HepG2 (cell line): ENCODE results near the gene LRRIQ4. TPM values are rescaled to one million over a fixed set of nuclear protein-coding genes. Genes with fewer than 3 reads are reported as not detected.

ENCODE experiments used
- AGO1 ChIP-seq: fragments of 200-400 bp; formaldehyde crosslinking; IDR thresholded peaks from 2 replicates; pipeline ENCODE4 v1.6.1; 2017; ENCODE audit warnings: mild to moderate bottlenecking, low read depth, low read length, moderate library complexity; ENCODE audit not compliant: poor library complexity, severe bottlenecking
- EHMT2 ChIP-seq: fragments of 200-600 bp; sonication (generic); IDR thresholded peaks from 2 replicates; pipeline ENCODE4 v1.7.0; 2017; ENCODE audit warnings: antibody characterized with exemption, low read depth, low read length, borderline replicate concordance
- FIP1L1 ChIP-seq: fragments of 200-400 bp; formaldehyde crosslinking; IDR thresholded peaks from 2 replicates; pipeline ENCODE4 v1.6.1; 2018; ENCODE audit warnings: low read depth, mild to moderate bottlenecking, low read length, moderate library complexity, borderline replicate concordance; ENCODE audit not compliant: insufficient read depth
- FOXO1 ChIP-seq: sonication (generic); formaldehyde crosslinking; IDR thresholded peaks from 2 replicates; pipeline ENCODE4 v1.4.0; 2020; ENCODE audit warnings: missing genetic modification reagents
- KLF11 ChIP-seq: IDR thresholded peaks from 2 replicates; pipeline ENCODE4 v1.6.1; 2016; ENCODE audit warnings: missing compliant biosample characterization
- MBD4 ChIP-seq: IDR thresholded peaks from 2 replicates; pipeline ENCODE4 v1.6.1; 2012; ENCODE audit warnings: low read length, inconsistent platforms, borderline replicate concordance
- MED13 ChIP-seq: sonication (generic); formaldehyde crosslinking; IDR thresholded peaks from 2 replicates; pipeline ENCODE4 v1.5.0; 2020; ENCODE audit warnings: missing genetic modification reagents
- NFIC ChIP-seq: IDR thresholded peaks from 2 replicates; pipeline ENCODE4 v1.6.1; 2012; ENCODE audit warnings: mild to moderate bottlenecking, low read length, inconsistent platforms
- NPAS2 ChIP-seq: sonication (generic); formaldehyde crosslinking; IDR thresholded peaks from 2 replicates; pipeline ENCODE4 v1.8.0; 2022; ENCODE audit warnings: mild to moderate bottlenecking, missing genetic modification reagents, borderline replicate concordance
- PHF20 ChIP-seq: sonication (generic); formaldehyde crosslinking; IDR thresholded peaks from 2 replicates; pipeline ENCODE4 v1.5.0; 2020; ENCODE audit warnings: mild to moderate bottlenecking, missing genetic modification reagents
- RAD51 ChIP-seq: fragments of 450-650 bp; IDR thresholded peaks from 2 replicates; pipeline ENCODE4 v1.6.1; 2016; ENCODE audit warnings: borderline replicate concordance
- RBM39 ChIP-seq: fragments of 200-400 bp; formaldehyde crosslinking; IDR thresholded peaks from one replicate; pipeline ENCODE4 v1.6.1; 2018; ENCODE audit warnings: antibody characterized with exemption, mild to moderate bottlenecking, low read depth, low read length; ENCODE audit not compliant: poor library complexity, severe bottlenecking
- SIX1 ChIP-seq: sonication (generic); formaldehyde crosslinking; IDR thresholded peaks from 2 replicates; pipeline ENCODE4 v1.4.0; 2020; ENCODE audit warnings: missing genetic modification reagents, borderline replicate concordance
- SOX13 ChIP-seq, 3 experiments: fragments of 450-650 bp in 1 of 3; sonication (generic) in 1 of 3; formaldehyde crosslinking in 1 of 3; IDR thresholded peaks in 2 of 3; conservative IDR thresholded peaks in 1 of 3; 2 replicates each; pipeline versions ENCODE4 v1.5.0 to v1.6.1; 2016 to 2020; ENCODE audit warnings: antibody characterized with exemption in 1 of 3, mild to moderate bottlenecking in 1 of 3, missing compliant biosample characterization in 1 of 3, missing genetic modification reagents in 1 of 3, moderate library complexity in 1 of 3
- SRY ChIP-seq: sonication (generic); formaldehyde crosslinking; IDR thresholded peaks from 2 replicates; pipeline ENCODE4 v1.8.0; 2022; ENCODE audit warnings: mild to moderate bottlenecking, missing genetic modification reagents
- ZBTB38 ChIP-seq: sonication (generic); formaldehyde crosslinking; IDR thresholded peaks from 2 replicates; pipeline ENCODE4 v1.5.1; 2020; ENCODE audit warnings: mild to moderate bottlenecking, missing genetic modification reagents
- ZNF225 ChIP-seq: sonication (generic); formaldehyde crosslinking; IDR thresholded peaks from 2 replicates; pipeline ENCODE4 v1.4.0; 2020; ENCODE audit warnings: mild to moderate bottlenecking, missing genetic modification reagents
- ZNF460 ChIP-seq: sonication (generic); formaldehyde crosslinking; IDR thresholded peaks from 2 replicates; pipeline ENCODE4 v1.5.1; 2020; ENCODE audit warnings: missing genetic modification reagents, mild to moderate bottlenecking, borderline replicate concordance
- ZNF550 ChIP-seq: sonication (generic); formaldehyde crosslinking; IDR thresholded peaks from 2 replicates; pipeline ENCODE4 v1.4.0; 2020; ENCODE audit warnings: mild to moderate bottlenecking, missing genetic modification reagents, borderline replicate concordance
- ZNF562 ChIP-seq: sonication (generic); formaldehyde crosslinking; IDR thresholded peaks from 2 replicates; pipeline ENCODE4 v1.8.0; 2022; ENCODE audit warnings: missing genetic modification reagents, borderline replicate concordance
- ZNF569 ChIP-seq: sonication (generic); formaldehyde crosslinking; IDR thresholded peaks from 2 replicates; pipeline ENCODE4 v1.5.0; 2020; ENCODE audit warnings: mild to moderate bottlenecking, missing genetic modification reagents, moderate library complexity, borderline replicate concordance
- ZNF747 ChIP-seq: sonication (generic); formaldehyde crosslinking; IDR thresholded peaks from 2 replicates; pipeline ENCODE4 v1.8.1; 2023; ENCODE audit warnings: missing genetic modification reagents, mild to moderate bottlenecking, borderline replicate concordance
- ZNF780A ChIP-seq: sonication (generic); formaldehyde crosslinking; IDR thresholded peaks from 2 replicates; pipeline ENCODE4 v1.8.0; 2022; ENCODE audit warnings: mild to moderate bottlenecking, missing genetic modification reagents, moderate library complexity
- polyA plus RNA-seq, 8 experiments: library from polyadenylated mRNA; depleted of rRNA in 3 of 8; stranded (reverse) in 7 of 8; unstranded in 1 of 8; fragments of >200 nt; fragmentation: Illumina TruSeq in 4 of 8; extraction: Trizol in 4 of 8; gene quantifications; 2 replicates each; pipeline versions ENCODE4 v1.2.1 to v1.2.3, GENCODE V29; 2011 to 2016; ENCODE audit warnings: low read depth in 4 of 8, missing spikeins in 1 of 8, mixed read lengths in 1 of 8; ENCODE audit not compliant: insufficient read depth in 1 of 8
- total RNA-seq, 5 experiments: library from RNA; depleted of rRNA; stranded (reverse); fragments of >200 nt; fragmentation: Illumina TruSeq; extraction: Trizol; gene quantifications; 2 replicates each; pipeline ENCODE4 v1.2.3, GENCODE V29; 2016; ENCODE audit warnings: low read depth in 1 of 5
- TF ChIP-seq, protein P1 (sequence below): sonication (generic); formaldehyde crosslinking; conservative IDR thresholded peaks from 2 replicates; pipeline ENCODE4 v1.8.1; 2023; ENCODE audit warnings: missing genetic modification reagents
- TF ChIP-seq, protein P2 (sequence below): sonication (generic); formaldehyde crosslinking; IDR thresholded peaks from 2 replicates; pipeline ENCODE4 v1.5.1; 2020; ENCODE audit warnings: mild to moderate bottlenecking, missing genetic modification reagents, borderline replicate concordance
- TF ChIP-seq, protein P3 (sequence below): sonication (generic); formaldehyde crosslinking; IDR thresholded peaks from 2 replicates; pipeline ENCODE4 v1.8.1; 2023; ENCODE audit warnings: mild to moderate bottlenecking, missing genetic modification reagents, borderline replicate concordance

LRRIQ4 gene
- total and polyA plus RNA-seq, 2 of the 13 experiments (the other 11 are each of a cell fraction or from before 2014, with no cell fraction given), result not detected

DNA sequence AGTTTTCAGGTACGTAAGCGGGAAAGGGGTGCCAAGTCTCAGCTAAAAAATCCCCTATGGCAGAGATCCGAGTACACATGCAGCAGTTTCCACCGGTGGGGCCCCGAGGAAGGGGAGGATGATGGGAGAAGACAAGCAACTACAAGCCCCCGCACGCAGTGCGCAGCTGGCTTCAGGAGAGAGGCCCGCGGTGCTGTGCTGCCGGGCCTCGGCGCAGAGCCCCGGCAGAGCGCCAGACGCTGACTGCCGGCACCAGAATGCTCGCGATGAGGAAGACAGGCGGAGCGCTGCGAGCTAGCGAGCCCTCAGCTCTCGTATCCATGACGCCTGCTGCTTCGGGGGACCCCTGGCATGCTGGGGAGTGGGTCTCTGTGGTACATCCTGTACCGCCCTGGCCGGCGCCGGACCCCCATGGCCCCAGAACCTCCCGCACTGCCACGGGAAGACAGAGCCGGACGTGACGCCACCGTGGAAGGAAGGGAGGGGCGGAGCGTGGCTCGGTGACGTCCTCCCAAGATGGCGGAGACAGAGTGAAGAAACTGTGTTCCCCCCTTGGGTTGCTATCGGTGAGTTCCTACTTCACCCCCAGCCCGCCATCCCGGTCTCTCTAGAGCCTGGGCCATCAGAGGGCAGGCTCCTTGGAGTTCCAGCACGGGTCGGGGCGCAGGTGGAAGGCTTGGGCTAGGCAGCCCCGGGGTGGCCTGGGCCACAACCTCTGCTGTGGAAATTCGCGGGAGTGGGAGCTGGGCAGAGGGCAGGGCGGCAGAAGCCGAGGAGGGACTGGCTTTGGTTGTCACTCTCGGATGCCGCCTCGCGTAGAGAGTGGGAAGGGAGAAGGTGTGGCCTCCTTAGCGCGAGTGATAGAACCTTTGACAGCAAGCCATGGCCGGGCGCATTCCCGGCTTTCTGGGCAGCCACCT, 39.5 kb upstream of the LRRIQ4 start, which contains the start of gene MYNN (continued):
- TF ChIP-seq, protein P1, sequence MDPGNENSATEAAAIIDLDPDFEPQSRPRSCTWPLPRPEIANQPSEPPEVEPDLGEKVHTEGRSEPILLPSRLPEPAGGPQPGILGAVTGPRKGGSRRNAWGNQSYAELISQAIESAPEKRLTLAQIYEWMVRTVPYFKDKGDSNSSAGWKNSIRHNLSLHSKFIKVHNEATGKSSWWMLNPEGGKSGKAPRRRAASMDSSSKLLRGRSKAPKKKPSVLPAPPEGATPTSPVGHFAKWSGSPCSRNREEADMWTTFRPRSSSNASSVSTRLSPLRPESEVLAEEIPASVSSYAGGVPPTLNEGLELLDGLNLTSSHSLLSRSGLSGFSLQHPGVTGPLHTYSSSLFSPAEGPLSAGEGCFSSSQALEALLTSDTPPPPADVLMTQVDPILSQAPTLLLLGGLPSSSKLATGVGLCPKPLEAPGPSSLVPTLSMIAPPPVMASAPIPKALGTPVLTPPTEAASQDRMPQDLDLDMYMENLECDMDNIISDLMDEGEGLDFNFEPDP (CRISPR knock-in tag), result no peak
- peak; percentile 84; the same call in 1 of the 2 replicates for TF ChIP-seq ZNF747 (CRISPR knock-in tag)
- TF ChIP-seq PHF20, result peak; percentile 86
- TF ChIP-seq, protein P2, sequence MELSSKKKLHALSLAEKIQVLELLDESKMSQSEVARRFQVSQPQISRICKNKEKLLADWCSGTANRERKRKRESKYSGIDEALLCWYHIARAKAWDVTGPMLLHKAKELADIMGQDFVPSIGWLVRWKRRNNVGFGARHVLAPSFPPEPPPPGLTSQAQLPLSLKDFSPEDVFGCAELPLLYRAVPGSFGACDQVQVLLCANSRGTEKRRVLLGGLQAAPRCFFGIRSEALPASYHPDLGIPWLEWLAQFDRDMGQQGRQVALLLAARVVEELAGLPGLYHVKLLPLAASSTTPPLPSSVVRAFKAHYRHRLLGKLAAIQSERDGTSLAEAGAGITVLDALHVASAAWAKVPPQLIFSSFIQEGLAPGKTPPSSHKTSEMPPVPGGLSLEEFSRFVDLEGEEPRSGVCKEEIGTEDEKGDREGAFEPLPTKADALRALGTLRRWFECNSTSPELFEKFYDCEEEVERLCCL (CRISPR knock-in tag), result no peak
- no peak for TF ChIP-seq NFIC
- no peak for TF ChIP-seq AGO1
- 0 out of 2 replicates have a peak, but pooled peaks have one; percentile 64 for TF ChIP-seq ZBTB38 (CRISPR knock-in tag)
- no peak for TF ChIP-seq KLF11
- peak; percentile 79 for TF ChIP-seq RBM39
- TF ChIP-seq, protein P3, sequence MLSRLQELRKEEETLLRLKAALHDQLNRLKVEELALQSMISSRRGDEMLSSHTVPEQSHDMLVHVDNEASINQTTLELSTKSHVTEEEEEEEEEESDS (CRISPR knock-in tag), result no peak
- no peak for TF ChIP-seq ZNF562 (CRISPR knock-in tag)
- no peak for TF ChIP-seq NPAS2 (CRISPR knock-in tag)
- TF ChIP-seq MBD4, result no peak
- no peak for TF ChIP-seq ZNF569 (CRISPR knock-in tag)
- peak; percentile 90 for TF ChIP-seq SRY
- TF ChIP-seq EHMT2, result no peak
- TF ChIP-seq MED13 (CRISPR knock-in tag), result 0 out of 2 replicates have a peak, but pooled peaks have one; percentile 62
- TF ChIP-seq SOX13 (IDR thresholded peaks at IDR 0.05), result no peak
- TF ChIP-seq SOX13 (CRISPR knock-in tag; conservative IDR thresholded peaks at IDR 0.05 in 1 of 2, IDR thresholded peaks at IDR 0.05 in 1 of 2), result peak in 1 of 2 experiments; percentile 57; a peak in 2 of 4 replicates
- no peak for TF ChIP-seq RAD51
- TF ChIP-seq ZNF780A (CRISPR knock-in tag), result peak; percentile 81; the same call in 1 of the 2 replicates
- TF ChIP-seq SIX1 (CRISPR knock-in tag), result no peak
- no peak; the same call in 1 of the 2 replicates for TF ChIP-seq FIP1L1
- no peak for TF ChIP-seq ZNF460
- TF ChIP-seq ZNF225, result peak; percentile 83
- TF ChIP-seq ZNF550 (CRISPR knock-in tag), result 0 out of 2 replicates have a peak, but pooled peaks have one; percentile 33
- 0 out of 2 replicates have a peak, but pooled peaks have one; percentile 20 for TF ChIP-seq FOXO1 (CRISPR knock-in tag)
